COR-L47 (cell line): ENCODE measurements around the gene OR52R1.
"Not testable (repeated sequence)": the region's sequence is repeated elsewhere in the genome, so short reads cannot be mapped to it uniquely, and the experiment has no call there.

Experiments used
- DNase-seq: peaks from one replicate; lab custom pipeline; 2025; lab: John Stamatoyannopoulos, UW

OR52R1 gene

DNA sequence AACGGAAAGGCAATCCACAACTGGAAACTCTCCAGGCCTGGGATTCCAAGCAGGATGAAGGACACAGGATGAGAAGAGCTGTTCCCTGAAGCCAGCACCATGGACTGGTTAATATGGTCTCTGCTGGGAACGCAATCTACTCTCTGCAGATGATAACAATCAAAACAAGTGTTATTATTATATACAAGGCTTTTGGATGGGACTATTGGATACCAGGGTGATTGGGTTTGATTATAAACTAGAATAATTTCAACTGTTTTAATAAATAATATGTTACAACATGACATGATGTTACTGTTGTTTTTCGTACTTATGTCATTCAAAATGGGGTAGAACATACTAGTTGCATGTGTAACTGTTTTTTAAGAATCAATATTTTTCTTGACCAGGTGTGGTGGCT is at the start of gene OR52R1:
OR52R1 (minus strand) TSS at position 101 of the 400 bp plus-strand sequence; CDS start at position 101, 0 bp downstream.
- no peak for DNase-seq

DNA sequence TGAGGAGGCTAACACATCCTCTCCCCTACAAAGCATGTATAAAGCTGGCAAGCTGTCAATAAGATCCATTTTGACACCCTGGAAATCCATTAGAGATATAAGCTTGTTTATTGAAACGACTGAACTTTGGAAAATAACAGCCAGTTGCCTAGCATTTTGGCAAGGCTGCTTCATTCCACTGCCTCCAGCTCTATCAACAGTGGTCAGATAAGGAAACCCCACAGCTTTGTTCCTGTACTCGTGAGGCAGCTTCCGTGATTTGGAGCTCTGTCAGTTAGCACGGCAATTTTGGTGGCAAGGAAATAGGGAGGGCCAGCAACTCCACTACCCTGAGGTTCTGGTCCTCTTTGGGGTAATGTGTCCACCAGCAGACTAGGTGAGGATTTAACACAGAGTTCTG is 46.9 kb upstream of the OR52R1 start:
- DNase-seq: no peak

DNA sequence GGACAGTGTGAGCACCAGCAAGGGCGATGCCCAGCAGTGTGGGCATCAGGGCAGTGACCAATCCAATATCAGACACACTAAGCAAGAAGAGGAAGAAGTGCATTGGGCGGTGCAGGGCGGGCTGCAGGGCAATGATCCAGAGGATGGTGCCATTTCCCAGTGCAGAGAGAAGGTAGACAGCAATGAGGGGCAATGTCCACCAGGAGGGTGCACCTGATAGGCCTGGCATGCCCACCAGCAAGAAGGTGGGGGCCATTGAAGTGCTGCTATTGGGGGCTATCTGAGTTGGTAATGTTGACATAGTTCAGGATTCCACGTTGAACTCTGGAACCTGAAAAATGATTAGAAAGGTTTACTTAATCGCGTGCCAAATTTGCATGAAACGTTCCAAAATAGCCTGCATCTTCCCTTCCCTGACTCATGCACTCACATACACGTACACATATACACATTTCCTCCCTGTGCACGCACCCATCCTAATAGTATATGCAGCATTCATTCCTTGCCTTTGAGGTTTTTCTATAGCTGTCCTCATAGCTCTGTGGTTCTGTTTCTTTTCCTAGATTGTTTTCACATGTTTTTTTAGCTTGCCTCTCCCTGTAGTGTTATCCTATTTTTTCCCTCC is 44.8 kb upstream of the OR52R1 start, which contains the start of gene OR51S1:
OR51S1 (minus strand) TSS at position 301 of the 625 bp plus-strand sequence; CDS start at position 301, 0 bp downstream.
- no peak for DNase-seq

DNA sequence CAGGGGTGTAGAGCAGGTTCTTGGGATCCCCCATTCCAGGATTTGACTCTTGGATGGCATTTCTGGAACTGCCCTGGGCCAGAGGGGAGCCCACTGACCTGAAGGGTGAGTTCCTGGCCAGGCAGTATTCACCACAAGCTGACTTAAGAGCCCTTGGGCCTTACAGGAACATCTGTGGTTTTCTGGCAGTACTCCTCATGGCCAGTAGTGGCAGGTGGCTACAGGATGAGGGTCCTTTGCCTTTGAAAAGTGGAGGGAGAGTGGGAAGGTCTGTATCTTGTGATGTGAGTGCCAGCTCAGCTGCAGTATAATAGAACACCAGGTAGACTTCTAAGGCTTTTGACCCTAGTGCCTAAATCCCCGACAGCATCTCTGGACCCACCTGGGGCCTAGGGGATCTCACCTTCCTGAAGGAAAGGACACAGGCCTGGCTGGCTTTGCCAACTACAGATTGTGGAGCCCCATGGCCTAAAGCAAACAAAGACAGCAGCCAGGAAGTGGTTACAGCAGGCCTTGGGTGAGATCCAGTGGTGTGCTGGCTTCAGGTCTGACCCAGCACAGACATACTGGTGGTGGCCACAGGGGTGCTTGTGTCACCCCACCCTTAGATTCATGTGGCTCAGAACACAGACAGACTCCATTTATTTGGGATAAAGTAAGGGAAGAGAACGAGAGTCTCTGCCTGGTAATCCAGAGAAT is 35.8 kb upstream of the OR52R1 start:
- DNase-seq: no peak

DNA sequence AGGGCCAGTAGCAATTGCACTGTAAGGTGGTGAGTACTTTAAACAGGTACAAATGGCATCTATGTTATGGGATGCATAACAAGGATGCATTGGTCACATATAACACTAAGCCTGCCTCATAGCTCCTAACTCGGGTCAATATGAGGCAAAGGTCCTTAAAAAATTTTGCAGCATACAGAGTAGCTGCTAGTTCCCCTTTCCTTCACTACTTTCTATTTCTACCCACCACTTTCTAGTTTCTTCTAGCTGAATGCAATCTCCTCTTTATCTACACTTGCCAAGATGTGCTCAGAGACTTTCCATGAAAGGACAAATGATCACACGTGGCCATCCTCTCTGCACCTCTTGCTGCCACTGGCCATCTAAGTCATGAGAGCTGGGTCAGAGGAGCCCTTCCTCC is 26.7 kb upstream of the OR52R1 start:
- DNase-seq: no peak

DNA sequence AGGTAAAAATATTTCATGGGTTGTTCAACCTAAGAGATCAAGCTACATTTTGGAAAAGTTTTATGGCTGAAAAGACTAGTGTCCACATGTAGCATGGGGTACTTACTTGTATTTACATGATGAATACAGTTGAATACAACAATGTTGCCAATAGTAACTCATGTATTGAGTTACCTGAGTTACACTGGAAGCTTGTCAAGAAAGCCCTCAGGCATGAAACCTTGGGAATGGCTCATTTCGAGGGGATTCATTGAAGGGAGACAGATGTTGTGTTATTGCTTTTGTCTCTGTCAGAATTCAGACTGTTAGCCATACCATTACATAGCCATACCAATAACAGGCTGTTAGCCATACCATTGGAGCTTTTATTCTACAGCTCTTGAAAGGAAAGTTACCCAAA is 26.2 kb upstream of the OR52R1 start:
- no peak for DNase-seq

DNA sequence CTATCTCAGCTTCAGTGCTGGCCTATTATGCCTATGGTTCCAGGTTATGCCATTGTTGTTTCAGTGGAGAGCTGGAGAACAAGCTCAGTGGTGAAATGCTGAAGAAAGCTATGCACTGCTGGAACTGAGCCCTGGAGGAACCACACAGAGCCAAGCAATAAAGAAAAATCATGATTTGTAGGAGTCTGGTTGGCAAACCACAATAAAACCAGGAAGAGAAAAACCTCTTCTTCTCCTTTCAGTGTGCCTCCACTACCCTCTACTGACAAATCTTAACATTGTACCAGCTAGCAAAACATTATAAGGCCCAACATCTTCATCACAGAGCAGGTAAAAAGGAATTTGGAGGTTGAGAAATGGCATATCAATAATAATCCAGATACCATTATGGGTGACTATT is 22.2 kb upstream of the OR52R1 start:
- peak; percentile 15 for DNase-seq

DNA sequence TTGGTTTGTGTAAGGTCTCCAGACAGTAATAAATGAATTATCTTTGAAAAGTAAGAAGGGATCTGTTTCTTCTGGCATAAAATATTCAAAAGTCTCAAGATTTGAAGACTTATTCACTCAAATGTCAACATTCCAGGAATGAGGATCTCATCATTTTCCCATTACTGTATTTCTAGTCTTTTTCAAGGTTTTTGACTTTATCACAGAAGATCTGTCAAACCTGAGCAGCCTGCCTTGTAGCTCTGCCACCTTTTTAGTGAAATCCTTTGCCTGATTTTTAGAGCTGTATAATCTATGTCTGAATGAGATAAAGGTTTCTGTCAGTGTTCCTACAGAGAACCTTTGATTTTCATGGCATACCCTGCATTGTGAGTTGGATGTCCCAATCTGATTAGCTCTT is 21.0 kb upstream of the OR52R1 start:
- no peak for DNase-seq

DNA sequence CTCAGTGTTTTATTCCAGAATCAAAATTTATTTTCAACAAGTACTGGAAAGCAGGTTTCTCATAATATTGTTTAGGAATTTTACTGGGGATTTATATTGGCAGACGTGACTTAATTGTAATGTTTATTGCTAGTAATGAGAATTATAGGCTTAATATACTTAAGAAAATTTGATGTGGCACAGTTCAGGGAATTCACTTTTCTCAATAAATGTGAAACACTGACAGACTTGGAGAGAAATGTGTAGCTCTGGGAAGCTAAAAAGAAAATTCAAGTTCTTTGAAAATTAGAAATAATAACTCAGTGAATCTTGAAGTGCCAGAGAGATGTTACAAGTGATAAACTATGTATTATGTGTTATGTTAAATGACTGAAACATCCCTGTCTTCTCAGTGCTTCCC is 16.8 kb upstream of the OR52R1 start, which contains the start of gene OR51F2:
OR51F2 (plus strand) TSS at position 301 of the 400 bp plus-strand sequence. CDS start 101 bp downstream, outside the sequence.
- no peak for DNase-seq

DNA sequence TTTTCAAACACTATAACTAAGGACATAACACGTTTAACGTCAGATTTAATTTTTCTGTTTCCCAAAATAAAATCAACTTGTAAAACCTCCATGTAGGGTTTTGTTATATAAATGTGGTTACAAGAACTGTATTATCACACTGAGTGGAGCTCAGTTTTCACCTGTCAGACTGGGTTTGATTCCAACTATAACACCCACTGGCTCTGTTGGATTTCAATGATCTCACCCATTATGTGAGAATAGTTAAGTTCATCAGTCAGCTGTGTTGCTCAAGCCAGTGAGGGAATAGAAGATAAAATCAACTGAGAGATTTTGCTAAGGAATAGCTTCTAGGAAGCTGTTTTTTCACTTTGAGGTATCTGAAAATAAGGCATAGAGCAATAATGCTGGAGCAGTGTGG is 5.1 kb upstream of the OR52R1 start:
- DNase-seq: no peak

DNA sequence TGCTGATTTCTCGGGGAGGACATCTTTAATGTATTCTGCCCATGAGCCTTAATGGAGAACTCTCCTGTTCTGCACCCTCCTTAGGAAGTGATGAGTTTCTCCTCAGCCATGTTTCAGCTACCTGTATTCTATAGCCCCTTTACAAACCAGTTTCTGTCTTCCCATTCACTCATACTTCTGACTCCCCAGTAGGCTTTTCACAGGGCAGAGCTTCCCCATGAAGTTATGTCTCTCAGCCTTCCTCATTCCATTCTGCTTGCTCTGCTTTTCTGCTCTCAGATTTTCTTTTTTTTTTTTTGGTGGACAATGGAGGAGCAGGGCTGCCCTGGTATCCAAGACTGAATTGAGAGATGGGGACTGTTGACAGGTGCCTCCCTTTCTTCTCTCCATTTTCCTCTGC is 4.3 kb upstream of the OR52R1 start:
- DNase-seq: no peak

DNA sequence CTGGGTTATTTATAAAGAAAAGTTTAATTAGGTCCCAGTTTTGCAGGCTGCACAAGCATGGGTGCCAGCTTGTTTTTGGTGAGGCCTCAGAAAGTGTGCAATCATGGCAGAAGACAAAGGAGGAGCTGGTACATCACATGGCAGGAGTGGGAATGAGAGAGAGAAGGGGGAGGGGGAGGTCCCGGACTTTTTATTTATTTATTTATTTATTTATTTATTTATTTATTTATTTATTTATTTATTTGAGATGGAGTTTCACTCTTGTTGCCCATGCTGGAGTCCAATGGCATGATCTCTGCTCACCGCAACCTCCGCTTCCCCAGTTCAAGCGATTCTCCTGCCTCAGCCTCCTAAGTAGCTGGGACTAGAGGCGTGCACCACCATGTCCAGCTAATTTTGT is 2.9 kb downstream of the OR52R1 start:
- not testable (repeated sequence) for DNase-seq

DNA sequence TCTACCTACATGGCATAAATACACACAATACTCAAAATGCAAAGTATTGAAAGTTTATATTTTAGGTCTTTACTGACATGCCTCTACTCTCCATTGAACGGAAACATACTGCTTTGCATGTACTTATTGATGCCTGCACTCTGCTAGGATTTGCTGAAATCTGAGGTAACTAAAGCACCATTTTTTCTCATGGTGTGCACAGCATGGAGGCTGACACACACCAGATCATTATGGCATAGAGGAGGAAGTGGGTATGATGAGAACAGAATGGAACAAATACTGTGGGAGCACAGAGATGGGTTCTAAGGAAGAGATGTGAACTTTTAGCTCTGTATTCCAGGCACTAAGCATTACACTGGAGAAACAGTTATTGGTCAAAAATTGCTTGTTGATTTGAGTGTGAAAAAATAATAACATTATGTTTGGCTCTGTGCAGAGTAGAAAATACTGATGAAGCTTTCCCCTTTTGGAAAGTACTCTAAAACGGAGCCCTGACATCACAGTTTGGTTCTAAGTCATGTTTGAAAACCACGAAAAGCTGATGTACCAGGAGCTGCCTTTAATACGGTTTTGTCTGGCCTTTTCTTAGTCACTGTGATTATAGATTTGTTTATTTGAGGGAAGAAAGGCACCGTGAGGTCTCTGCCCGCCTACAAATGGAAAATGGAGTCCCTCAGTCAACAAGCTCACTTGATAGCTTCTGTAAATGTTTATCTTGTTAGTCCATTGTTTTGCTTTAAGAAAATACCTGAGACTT is 5.6 kb downstream of the OR52R1 start:
- no peak for DNase-seq

DNA sequence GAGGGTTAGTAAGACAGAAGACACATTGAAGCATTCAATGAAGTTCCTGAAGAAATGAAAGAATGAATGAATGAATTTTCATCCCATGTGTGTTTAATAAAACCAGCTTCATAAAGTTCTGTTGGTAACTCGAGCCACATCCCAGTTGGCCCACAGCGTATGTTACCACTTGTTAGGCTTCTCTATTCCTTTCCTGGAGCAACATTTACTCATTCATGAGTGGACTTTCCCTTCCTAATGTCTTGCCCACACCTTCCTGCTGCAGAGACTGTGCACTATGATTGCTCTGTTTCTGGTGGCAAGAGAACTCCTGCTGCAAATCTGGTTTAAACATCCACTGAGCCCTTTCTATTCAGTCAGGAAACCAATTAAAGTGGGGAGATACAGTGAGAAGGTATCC is 7.0 kb downstream of the OR52R1 start:
- DNase-seq: no peak

DNA sequence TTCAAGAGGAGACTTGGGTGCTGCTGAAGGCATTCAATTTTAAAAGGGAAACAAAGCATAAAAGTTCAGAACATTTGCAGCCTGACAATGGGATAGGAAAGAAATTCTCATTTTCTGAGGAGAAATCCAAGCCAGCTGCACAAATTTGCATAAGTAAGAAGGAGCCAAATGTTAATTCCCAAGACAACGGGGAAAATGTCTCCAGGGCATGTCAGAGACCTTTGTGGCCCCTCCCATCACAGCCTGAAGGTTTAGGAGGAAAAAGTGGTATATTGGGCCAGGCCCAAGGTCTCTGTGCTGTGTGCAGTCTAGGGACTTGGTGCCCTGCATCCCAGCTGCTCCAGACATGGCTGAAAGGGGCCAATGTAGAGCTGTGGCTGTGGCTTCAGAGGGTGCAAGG is 21.7 kb downstream of the OR52R1 start:
- DNase-seq: no peak

DNA sequence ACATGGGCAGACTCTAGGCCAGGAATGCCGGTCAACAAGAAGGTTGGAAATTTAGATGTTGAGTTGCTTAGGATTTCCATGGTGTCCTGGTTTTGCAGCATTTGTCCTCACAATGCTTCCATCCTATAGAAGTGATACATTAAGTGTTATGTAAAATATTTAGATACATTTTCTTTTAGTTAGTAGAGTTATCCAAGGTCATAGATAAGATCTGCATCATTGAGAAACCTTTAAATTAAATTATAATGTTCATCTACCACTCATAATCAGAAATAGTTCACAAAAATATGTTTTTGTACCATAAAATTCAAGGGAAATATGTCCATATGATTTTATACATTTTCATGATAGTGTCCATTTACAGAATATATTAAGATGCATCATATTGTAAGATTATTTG is 34.3 kb downstream of the OR52R1 start, which contains the start of gene OR51F1:
OR51F1 (minus strand) TSS at position 101 of the 400 bp plus-strand sequence; CDS start at position 101, 0 bp downstream.
- no peak for DNase-seq

DNA sequence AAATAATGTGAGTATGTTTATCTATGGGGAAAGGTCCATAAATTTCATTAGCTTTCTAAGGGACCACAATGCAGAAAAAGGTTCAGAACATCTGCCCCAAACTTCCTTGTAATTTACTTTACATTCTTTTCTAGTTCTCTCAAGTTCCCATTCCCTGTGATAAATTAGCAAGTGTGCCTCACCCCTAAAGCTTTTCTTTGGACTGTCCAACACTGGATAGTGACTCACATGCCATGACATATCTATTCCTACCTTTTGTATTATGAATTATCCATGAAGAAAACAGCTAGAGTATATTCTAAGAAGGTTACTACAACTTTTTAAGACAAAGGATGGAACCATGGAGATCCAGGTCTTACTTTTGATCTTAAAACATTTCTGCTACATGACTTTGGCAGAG is 36.1 kb downstream of the OR52R1 start:
- DNase-seq: no peak

DNA sequence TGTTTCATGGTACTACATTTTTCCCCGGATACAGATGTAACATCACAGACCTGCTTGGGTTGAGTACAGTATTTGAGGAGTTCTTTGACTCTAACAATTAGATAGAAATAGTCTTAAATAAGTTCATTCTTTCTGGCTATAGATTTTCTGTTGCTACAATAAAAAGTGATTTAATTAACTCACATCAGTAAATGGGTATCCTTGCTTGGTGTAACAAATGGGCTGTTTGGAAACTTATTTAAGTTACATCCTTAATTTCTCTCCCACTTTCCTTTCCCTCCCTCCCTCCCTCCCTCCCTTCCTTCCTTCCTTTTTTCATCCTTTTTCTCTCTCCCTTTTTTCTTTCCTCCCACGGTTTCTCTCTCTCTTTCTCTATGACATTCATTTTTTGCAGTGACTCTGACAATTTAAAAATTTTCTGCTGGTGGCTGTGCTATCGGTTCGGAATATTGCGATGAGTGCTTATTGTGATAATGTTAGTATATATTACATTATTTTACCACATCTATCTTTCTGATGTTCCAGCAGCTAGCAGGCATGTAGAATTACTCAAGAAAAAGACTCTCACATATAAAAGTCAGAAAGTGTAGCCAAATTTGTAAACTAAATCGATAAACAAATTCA is 37.6 kb downstream of the OR52R1 start:
- DNase-seq: no peak

DNA sequence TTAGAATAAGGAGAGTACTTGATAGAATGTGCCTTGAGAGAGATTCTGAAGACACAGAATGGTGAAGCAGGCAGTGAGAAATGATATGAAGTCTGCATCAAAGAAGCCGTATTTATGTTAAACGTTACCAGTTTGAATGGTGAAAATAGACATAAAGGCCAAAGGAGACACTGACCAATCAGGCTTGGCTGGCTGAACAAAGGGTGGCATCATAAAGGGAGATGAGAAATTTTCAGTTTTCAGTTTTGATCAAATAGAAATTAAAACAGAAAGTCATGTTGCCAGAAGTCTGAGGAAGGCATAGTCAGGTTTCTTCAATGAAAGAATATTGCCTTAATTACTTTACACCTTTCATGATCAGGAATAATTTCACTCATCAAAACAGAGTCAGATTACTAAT is 41.1 kb downstream of the OR52R1 start:
- no peak for DNase-seq
